ENCODE measurements around the gene CCNQ.

The CCNQ gene

GRCh38 chrX:153614818-153615217 lies 15.9 kb upstream of the CCNQ start:
- H3K4me3 ChIP-seq (replicated peaks; ENCODE audit: low read depth, low read length): no peak overlapping the region
- no peak for DNase-seq (ENCODE audit: low read depth)
- TF ChIP-seq CTCF (IDR thresholded peaks at IDR 0.05; ENCODE audit: low read length, missing control alignments): no peak

- no peak for TF ChIP-seq CTCF (IDR thresholded peaks at IDR 0.05; ENCODE audit: low read length, missing control alignments)
- no peak for DNase-seq (ENCODE audit: low read depth)
- H3K4me3 ChIP-seq (replicated peaks; ENCODE audit: low read depth, low read length): no peak overlapping the region
These were observed 13.5 kb upstream of the CCNQ start for GRCh38 chrX:153612413-153612812.

GRCh38 chrX:153611298-153612095 lies 12.6 kb upstream of the CCNQ start:
- DNase-seq (ENCODE audit: low read depth): no peak
- no peak for TF ChIP-seq CTCF (IDR thresholded peaks at IDR 0.05; ENCODE audit: low read length, missing control alignments)
- no peak overlapping the region for H3K4me3 ChIP-seq (replicated peaks; ENCODE audit: low read depth, low read length)

GRCh38 chrX:153610836-153611213 lies 11.9 kb upstream of the CCNQ start:
- H3K4me3 ChIP-seq (replicated peaks; ENCODE audit: low read depth, low read length): no peak overlapping the region
- DNase-seq (ENCODE audit: low read depth): no peak
- no peak for TF ChIP-seq CTCF (IDR thresholded peaks at IDR 0.05; ENCODE audit: low read length, missing control alignments)

GRCh38 chrX:153609917-153610835 lies 11.2 kb upstream of the CCNQ start:
- TF ChIP-seq CTCF (IDR thresholded peaks at IDR 0.05; ENCODE audit: low read length, missing control alignments): peak; percentile 65
- DNase-seq (ENCODE audit: low read depth): peak; percentile 63
- peak overlapping the region; percentile 36 for H3K4me3 ChIP-seq (replicated peaks; ENCODE audit: low read depth, low read length)

- H3K4me3 ChIP-seq (replicated peaks; ENCODE audit: low read depth, low read length): no peak overlapping the region
- peak; percentile 17 for DNase-seq (ENCODE audit: low read depth)
- TF ChIP-seq CTCF (IDR thresholded peaks at IDR 0.05; ENCODE audit: low read length, missing control alignments): no peak
These were observed 9.9 kb upstream of the CCNQ start for GRCh38 chrX:153608806-153609205.

Data from fibroblast of pulmonary artery (primary cell).